ENCODE results near the gene MAPK8.

DNA sequence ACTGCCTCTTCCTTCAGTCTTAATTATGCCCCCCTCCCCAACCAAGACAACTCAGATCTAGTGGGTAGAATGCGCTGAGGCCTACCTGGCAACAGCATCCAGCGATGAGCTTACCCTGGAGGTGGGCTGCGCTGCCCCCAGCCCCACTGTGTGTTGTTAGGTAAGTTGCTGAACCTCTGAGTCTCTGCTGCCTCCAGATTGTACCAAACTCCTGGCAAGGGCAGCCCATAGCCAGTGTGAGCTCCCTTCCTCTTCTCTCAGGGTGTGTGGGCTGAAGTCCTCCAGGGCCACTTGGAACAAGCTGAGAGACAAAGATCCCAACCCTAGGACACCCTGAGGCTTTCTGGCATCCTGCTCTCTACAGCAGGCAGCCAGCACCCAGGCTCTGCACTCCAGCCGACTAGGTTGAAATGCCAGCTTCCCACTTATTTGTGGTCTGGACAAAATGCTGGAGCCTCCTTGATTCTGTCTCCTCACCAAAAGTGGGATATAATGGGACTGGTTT is 163.1 kb downstream of the MAPK8 start:
- no peak for TF ChIP-seq TEAD4 (IDR thresholded peaks at IDR 0.05; ENCODE audit: borderline replicate concordance, insufficient read depth)
- TF ChIP-seq, protein P1, sequence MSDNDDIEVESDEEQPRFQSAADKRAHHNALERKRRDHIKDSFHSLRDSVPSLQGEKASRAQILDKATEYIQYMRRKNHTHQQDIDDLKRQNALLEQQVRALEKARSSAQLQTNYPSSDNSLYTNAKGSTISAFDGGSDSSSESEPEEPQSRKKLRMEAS (IDR thresholded peaks at IDR 0.05; ENCODE audit: low read depth), result no peak
- no peak for TF ChIP-seq EP300 (IDR thresholded peaks at IDR 0.05; ENCODE audit: borderline replicate concordance in 1 of 2, low read depth in 1 of 2, low read length in 1 of 2)
- TF ChIP-seq, protein P2, sequence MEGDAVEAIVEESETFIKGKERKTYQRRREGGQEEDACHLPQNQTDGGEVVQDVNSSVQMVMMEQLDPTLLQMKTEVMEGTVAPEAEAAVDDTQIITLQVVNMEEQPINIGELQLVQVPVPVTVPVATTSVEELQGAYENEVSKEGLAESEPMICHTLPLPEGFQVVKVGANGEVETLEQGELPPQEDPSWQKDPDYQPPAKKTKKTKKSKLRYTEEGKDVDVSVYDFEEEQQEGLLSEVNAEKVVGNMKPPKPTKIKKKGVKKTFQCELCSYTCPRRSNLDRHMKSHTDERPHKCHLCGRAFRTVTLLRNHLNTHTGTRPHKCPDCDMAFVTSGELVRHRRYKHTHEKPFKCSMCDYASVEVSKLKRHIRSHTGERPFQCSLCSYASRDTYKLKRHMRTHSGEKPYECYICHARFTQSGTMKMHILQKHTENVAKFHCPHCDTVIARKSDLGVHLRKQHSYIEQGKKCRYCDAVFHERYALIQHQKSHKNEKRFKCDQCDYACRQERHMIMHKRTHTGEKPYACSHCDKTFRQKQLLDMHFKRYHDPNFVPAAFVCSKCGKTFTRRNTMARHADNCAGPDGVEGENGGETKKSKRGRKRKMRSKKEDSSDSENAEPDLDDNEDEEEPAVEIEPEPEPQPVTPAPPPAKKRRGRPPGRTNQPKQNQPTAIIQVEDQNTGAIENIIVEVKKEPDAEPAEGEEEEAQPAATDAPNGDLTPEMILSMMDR (IDR thresholded peaks at IDR 0.05), result no peak
- no peak for TF ChIP-seq CHD2 (IDR thresholded peaks at IDR 0.05; ENCODE audit: low read length, partially characterized antibody)
- TF ChIP-seq RAD21 (IDR thresholded peaks at IDR 0.05; ENCODE audit: low read length), result no peak
- no peak for TF ChIP-seq MXI1 (IDR thresholded peaks at IDR 0.05; ENCODE audit: low read depth, low read length)
- TF ChIP-seq SMC3 (IDR thresholded peaks at IDR 0.05; ENCODE audit: low read depth, low read length), result no peak
